ENCODE measurements around the gene ST6GALNAC3. TPM values are rescaled to one million over a fixed set of nuclear protein-coding genes. Genes with fewer than 3 reads are reported as not detected.

ST6GALNAC3 gene
- polyA plus RNA-seq, 2 of the 4 experiments (the other 2 are of a cell fraction) = 1.1 to 1.2 TPM

DNA sequence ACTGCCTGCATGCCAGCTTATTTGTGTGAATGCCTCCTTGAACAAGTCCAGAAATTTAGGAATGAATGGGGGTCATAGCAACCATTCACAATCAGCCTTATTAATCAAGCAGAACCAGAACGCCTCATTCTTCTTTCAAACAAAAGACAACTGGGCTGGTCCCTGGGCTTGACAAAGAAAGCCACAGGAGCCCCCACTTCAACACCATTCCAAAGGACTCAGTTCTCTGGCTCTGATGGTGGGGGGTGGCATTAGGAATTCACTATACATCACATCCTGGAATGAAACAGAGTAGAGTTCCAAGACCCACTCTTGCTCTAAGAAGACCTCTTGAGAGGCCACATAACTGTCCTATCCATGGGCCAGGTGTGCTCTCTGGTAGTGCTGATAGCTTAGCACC lies 606.1 kb downstream of the ST6GALNAC3 start:
- CTCF ChIA-PET = no interaction called here
- H3K27ac ChIP-seq = no peak overlapping the region
- no peak for ATAC-seq
- no peak overlapping the region for H3K4me3 ChIP-seq
- H3K9me3 ChIP-seq = no peaks in the 10 kb centered on the region
- H3K4me1 ChIP-seq = no peaks in the 10 kb centered on the region
- no peak for FAIRE-seq
- WGBS (ENCODE audit: missing lambda C conversion rate) = 0% methylated on average over 1 of the region's 1 CpG
- no peak for DNase-seq (ENCODE audit: low read depth in 1 of 2, low spot score in 1 of 2)
- TF ChIP-seq MAFK (IDR thresholded peaks at IDR 0.05; ENCODE audit: partially characterized antibody) (no peak), MAZ (IDR thresholded peaks at IDR 0.05; ENCODE audit: borderline replicate concordance, low read depth, low read length) (no peak), ZSCAN20 (CRISPR knock-in tag; IDR thresholded peaks at IDR 0.05) (no peak), JUN (IDR thresholded peaks at IDR 0.05) (no peak), NR3C1 (IDR thresholded peaks at IDR 0.05) (no peak), HEYL (CRISPR knock-in tag; IDR thresholded peaks at IDR 0.05) (no peak), RARB (CRISPR knock-in tag; IDR thresholded peaks at IDR 0.05) (no peak)
- TF ChIP-seq, protein P1, sequence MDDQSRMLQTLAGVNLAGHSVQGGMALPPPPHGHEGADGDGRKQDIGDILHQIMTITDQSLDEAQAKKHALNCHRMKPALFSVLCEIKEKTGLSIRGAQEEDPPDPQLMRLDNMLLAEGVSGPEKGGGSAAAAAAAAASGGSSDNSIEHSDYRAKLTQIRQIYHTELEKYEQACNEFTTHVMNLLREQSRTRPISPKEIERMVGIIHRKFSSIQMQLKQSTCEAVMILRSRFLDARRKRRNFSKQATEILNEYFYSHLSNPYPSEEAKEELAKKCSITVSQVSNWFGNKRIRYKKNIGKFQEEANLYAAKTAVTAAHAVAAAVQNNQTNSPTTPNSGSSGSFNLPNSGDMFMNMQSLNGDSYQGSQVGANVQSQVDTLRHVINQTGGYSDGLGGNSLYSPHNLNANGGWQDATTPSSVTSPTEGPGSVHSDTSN (IDR thresholded peaks at IDR 0.05) = no peak
- TF ChIP-seq, protein P2, sequence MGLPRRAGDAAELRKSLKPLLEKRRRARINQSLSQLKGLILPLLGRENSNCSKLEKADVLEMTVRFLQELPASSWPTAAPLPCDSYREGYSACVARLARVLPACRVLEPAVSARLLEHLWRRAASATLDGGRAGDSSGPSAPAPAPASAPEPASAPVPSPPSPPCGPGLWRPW (IDR thresholded peaks at IDR 0.05) = no peak
- H3K4me2 ChIP-seq = no peak overlapping the region
- POLR2A ChIA-PET = no interaction called here

DNA sequence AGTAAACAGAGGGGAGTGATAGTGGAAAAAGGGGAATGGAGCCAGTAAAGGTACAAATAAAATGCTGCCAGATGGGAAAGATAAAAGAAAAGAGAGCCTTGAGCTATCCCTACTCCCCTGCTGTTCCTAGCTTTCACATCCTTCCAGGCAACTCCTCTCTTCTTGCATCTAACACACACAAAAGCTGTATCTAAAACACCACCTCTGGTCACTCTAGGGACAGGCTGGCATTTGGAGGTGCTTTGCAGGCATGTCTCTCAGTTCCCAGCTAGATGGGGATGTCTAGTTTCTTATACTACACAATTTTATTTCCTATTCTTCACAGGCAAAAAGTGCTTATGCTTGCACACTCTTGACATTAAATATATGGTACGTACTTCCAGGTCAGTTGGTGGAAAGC lies 607.6 kb downstream of the ST6GALNAC3 start:
- no peak for ATAC-seq

More for the DNA sequence above, 607.6 kb downstream of the ST6GALNAC3 start:
- Histone ChIP-seq H3K4me2 (no peak overlapping the region), H3K4me3 (no peak overlapping the region), H3K4me1 (no peaks in the 10 kb centered on the region), H3K9me3 (no peaks in the 10 kb centered on the region), H3K27ac (no peak overlapping the region)
- TF ChIP-seq CHD4 (IDR thresholded peaks at IDR 0.05; ENCODE audit: borderline replicate concordance) = no peak
- TF ChIP-seq FOSL2 (IDR thresholded peaks at IDR 0.05) = no peak
- TF ChIP-seq FOSL2 (CRISPR knock-in tag; IDR thresholded peaks at IDR 0.05) = no peak
- TF ChIP-seq TFCP2L1 (CRISPR knock-in tag; IDR thresholded peaks at IDR 0.05) = no peak
- no peak for TF ChIP-seq MYC (IDR thresholded peaks at IDR 0.05; ENCODE audit: borderline replicate concordance, low read length)
- TF ChIP-seq, protein P3, sequence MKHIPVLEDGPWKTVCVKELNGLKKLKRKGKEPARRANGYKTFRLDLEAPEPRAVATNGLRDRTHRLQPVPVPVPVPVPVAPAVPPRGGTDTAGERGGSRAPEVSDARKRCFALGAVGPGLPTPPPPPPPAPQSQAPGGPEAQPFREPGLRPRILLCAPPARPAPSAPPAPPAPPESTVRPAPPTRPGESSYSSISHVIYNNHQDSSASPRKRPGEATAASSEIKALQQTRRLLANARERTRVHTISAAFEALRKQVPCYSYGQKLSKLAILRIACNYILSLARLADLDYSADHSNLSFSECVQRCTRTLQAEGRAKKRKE (CRISPR knock-in tag; IDR thresholded peaks at IDR 0.05; ENCODE audit: low read depth) = no peak
- TF ChIP-seq FOXS1 (CRISPR knock-in tag; IDR thresholded peaks at IDR 0.05) = no peak
- no peak for TF ChIP-seq PHF8 (IDR thresholded peaks at IDR 0.05; ENCODE audit: borderline replicate concordance, low read depth)
- TF ChIP-seq RCOR1 (IDR thresholded peaks at IDR 0.05; ENCODE audit: low read depth, low read length) = no peak
- TF ChIP-seq CBX2 (IDR thresholded peaks at IDR 0.05; ENCODE audit: borderline replicate concordance, low read depth) = no peak
- no peak for TF ChIP-seq HOXA7 (CRISPR knock-in tag; IDR thresholded peaks at IDR 0.05)
- TF ChIP-seq CHD2 (IDR thresholded peaks at IDR 0.05; ENCODE audit: low read length, partially characterized antibody) = no peak
- no peak for FAIRE-seq
- DNase-seq (ENCODE audit: low read depth in 1 of 2, low spot score in 1 of 2) = no peak
- ChIA-PET POLR2A (no interaction called here), CTCF (no interaction called here)
- 0% methylated on average over 1 of the region's 1 CpG for WGBS (ENCODE audit: missing lambda C conversion rate)

Other genes with a start within 250 kb of the ST6GALNAC3 start
- gene ASB17, start 142.3 kb upstream of the ST6GALNAC3 start, polyA plus RNA-seq (2011; rRNA removed) = not detected in 2 replicates
- gene ASB17, start 142.3 kb upstream of the ST6GALNAC3 start, polyA plus RNA-seq (2017; fragmentation: RNase III; extraction: RNeasy Plus Mini Kit Qiagen cat#74134 plus additional on column Dnase treatment) = not detected in 3 replicates

All from A549 (cell line).